ENCODE results near the gene LEFTY2.
A peak's percentile ranks its signal among the peaks of the same experiment; 100 is the strongest.

The LEFTY2 gene

DNA sequence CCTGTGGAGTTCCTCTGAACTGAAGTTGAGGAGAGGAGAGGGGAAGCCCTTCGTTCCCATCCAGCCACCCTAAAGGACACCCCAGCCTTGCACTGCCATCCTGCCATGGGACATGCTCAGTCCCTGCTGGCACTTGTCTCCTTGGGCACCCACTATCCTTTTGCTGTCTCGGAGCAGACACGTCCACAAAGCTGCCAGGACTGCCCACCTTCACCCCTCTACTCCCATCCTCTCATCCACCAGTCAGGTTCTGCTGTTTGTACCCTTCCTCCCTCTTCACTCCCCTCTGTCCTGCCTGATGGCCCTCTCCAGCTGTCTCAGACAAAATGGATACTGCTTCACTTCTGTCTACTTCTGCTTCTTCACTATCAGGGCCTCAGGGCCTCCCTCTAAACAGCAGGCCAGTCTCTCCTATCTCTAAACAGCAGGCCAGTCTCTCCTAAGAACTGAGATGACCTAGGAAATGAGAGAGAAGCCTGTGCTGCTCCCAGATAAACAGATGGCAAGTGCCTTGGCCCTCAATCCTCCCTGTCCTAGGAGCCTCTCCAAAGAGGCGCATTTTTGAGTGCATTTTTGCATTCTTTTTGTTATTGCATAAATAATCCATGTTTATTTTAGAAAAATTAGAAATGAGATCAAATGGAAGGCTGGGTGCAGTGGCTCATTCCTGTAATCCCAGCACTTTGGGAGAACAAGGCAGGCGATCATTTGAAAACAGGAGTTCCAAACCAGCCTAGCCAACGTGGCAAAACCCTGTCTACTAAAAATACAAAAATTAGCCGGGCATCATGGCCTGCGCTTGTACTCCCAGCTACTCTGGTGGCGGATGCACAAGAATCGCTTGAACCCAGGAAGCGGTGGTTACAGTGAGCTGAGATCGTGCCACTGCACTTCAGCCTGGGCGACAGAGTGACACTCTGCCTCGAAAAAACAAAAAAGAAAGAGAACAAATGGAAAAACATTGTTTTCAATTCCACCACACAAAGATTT, 12.5 kb downstream of the LEFTY2 start:
- DNase-seq (ENCODE audit: low read depth, low spot score): no peak
- no peaks in the 10 kb centered on the region for H3K36me3 ChIP-seq (ENCODE audit: control insufficient read depth, insufficient read depth, low read length)
- H3K27me3 ChIP-seq (ENCODE audit: control insufficient read depth, insufficient read depth, low read length): no peaks in the 10 kb centered on the region
- H3K4me1 ChIP-seq (ENCODE audit: control insufficient read depth, insufficient read depth, low read length): no peaks in the 10 kb centered on the region
- no peaks in the 10 kb centered on the region for H3K9me3 ChIP-seq (ENCODE audit: control insufficient read depth, insufficient read depth, low read length)
- H3K27ac ChIP-seq (ENCODE audit: low read length): no peak overlapping the region
- no peak overlapping the region for H3K4me3 ChIP-seq (ENCODE audit: low read length)
- WGBS (ENCODE audit: insufficient coverage, insufficient read length): no CpG with 5 or more reads among the region's 14 CpGs

GRCh38 chr1:225926551-225927113, 14.4 kb downstream of the LEFTY2 start:
- Histone ChIP-seq H3K27me3 (ENCODE audit: control insufficient read depth, insufficient read depth, low read length) (no peaks in the 10 kb centered on the region), H3K27ac (ENCODE audit: low read length) (no peak overlapping the region), H3K9me3 (ENCODE audit: control insufficient read depth, insufficient read depth, low read length) (no peaks in the 10 kb centered on the region), H3K4me3 (ENCODE audit: low read length) (no peak overlapping the region), H3K36me3 (ENCODE audit: control insufficient read depth, insufficient read depth, low read length) (peaks cover 6% of the 10 kb centered on the region), H3K4me1 (ENCODE audit: control insufficient read depth, insufficient read depth, low read length) (no peaks in the 10 kb centered on the region)
- no CpG with 5 or more reads among the region's 3 CpGs for WGBS (ENCODE audit: insufficient coverage, insufficient read length)
- no peak for DNase-seq (ENCODE audit: low read depth, low spot score)

- Histone ChIP-seq H3K4me1 (ENCODE audit: control insufficient read depth, insufficient read depth, low read length) (no peaks in the 10 kb centered on the region), H3K9me3 (ENCODE audit: control insufficient read depth, insufficient read depth, low read length) (no peaks in the 10 kb centered on the region), H3K27ac (ENCODE audit: low read length) (no peak within 1 kb of the TSS), H3K36me3 (ENCODE audit: control insufficient read depth, insufficient read depth, low read length) (peaks cover 20% of the 10 kb centered on the region), H3K27me3 (ENCODE audit: control insufficient read depth, insufficient read depth, low read length) (no peaks in the 10 kb centered on the region), H3K4me3 (ENCODE audit: low read length) (peak within 1 kb of the TSS; percentile 67)
- peak; percentile 87 for DNase-seq (ENCODE audit: low read depth, low spot score)
- WGBS (ENCODE audit: insufficient coverage, insufficient read length): no CpG with 5 or more reads among the region's 80 CpGs
Observed at GRCh38 chr1:225923692-225924555, 17.1 kb downstream of the LEFTY2 start, which contains the start of gene PYCR2. TSS of gene PYCR2 (minus strand) at chr1:225924250. CDS start at chr1:225924110, 140 bp downstream.

DNA sequence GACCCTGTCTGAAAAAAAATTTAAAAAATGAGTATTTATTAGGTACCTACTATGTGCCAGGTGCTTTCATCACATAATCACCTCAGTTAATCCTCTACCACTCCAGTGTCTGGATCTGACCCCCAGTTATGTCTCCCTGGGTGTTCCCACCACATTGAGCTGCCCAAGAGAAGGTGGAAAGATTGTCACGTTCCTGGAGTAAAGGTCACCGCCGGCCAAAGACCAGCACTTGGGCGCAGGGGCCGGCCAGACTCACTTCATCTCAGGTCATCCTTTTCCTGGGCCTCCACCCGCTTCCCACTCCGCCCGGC, 17.7 kb downstream of the LEFTY2 start:
- Histone ChIP-seq H3K36me3 (ENCODE audit: control insufficient read depth, insufficient read depth, low read length) (peaks cover 20% of the 10 kb centered on the region), H3K27ac (ENCODE audit: low read length) (no peak overlapping the region), H3K27me3 (ENCODE audit: control insufficient read depth, insufficient read depth, low read length) (no peaks in the 10 kb centered on the region), H3K4me3 (ENCODE audit: low read length) (peak overlapping the region; percentile 67), H3K9me3 (ENCODE audit: control insufficient read depth, insufficient read depth, low read length) (no peaks in the 10 kb centered on the region), H3K4me1 (ENCODE audit: control insufficient read depth, insufficient read depth, low read length) (no peaks in the 10 kb centered on the region)
- no peak for DNase-seq (ENCODE audit: low read depth, low spot score)
- WGBS (ENCODE audit: insufficient coverage, insufficient read length): no CpG with 5 or more reads among the region's 8 CpGs

DNA sequence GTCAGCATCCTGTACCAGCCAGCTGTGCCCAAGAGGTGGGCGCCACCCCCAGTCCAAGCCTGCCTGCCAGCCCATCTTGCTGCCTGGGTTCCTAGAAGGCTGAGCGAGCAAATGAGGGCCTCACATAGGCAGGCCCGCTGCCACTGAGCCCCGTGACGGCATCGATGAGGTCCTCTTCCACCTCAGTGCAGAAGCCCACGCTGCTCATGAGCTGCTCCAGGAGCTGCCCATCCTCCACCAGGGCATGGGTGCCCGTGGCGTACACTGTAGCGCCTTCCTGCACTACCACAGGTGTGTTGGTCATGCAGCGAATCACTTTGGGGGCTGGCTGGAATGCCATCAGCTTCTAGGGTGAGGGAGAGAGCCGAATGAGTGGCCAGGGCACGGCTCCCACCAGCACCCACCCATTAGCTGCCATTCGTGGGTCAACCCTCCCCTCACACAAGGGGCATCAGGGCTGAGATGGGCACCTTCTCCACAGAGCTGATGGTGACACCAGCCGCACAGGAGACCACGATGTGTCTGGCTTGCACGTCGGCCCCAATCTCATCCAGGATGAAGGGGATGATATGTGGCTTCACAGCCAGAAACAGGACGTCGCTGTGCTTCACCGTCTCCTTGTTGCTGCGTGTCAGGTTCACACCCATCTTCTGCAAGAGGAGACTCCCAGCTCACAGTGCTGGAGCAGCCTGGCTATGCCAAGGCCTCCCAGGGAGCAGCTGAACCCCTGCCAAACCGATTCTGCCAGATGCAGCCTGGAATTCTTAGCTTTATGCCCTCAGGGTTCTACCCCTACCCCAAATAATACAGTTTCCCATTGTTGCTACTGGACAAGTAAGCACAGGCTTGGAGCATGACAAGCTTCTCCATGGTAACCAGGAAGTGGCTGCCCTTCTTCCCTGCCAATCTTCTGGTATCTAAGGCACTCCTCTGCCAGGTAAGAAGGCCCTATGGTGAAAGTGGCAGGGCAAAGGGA, 19.0 kb downstream of the LEFTY2 start:
- H3K4me1 ChIP-seq (ENCODE audit: control insufficient read depth, insufficient read depth, low read length): no peaks in the 10 kb centered on the region
- H3K27me3 ChIP-seq (ENCODE audit: control insufficient read depth, insufficient read depth, low read length): no peaks in the 10 kb centered on the region
- DNase-seq (ENCODE audit: low read depth, low spot score): no peak
- H3K36me3 ChIP-seq (ENCODE audit: control insufficient read depth, insufficient read depth, low read length): peaks cover 20% of the 10 kb centered on the region
- no peak overlapping the region for H3K27ac ChIP-seq (ENCODE audit: low read length)
- no peak overlapping the region for H3K4me3 ChIP-seq (ENCODE audit: low read length)
- WGBS (ENCODE audit: insufficient coverage, insufficient read length): no CpG with 5 or more reads among the region's 23 CpGs
- H3K9me3 ChIP-seq (ENCODE audit: control insufficient read depth, insufficient read depth, low read length): no peaks in the 10 kb centered on the region

- Histone ChIP-seq H3K36me3 (ENCODE audit: control insufficient read depth, insufficient read depth, low read length) (peaks cover 20% of the 10 kb centered on the region), H3K4me3 (ENCODE audit: low read length) (no peak overlapping the region), H3K27me3 (ENCODE audit: control insufficient read depth, insufficient read depth, low read length) (no peaks in the 10 kb centered on the region), H3K9me3 (ENCODE audit: control insufficient read depth, insufficient read depth, low read length) (no peaks in the 10 kb centered on the region), H3K4me1 (ENCODE audit: control insufficient read depth, insufficient read depth, low read length) (no peaks in the 10 kb centered on the region), H3K27ac (ENCODE audit: low read length) (no peak overlapping the region)
- DNase-seq (ENCODE audit: low read depth, low spot score): no peak
- WGBS (ENCODE audit: insufficient coverage, insufficient read length): no CpG with 5 or more reads among the region's 5 CpGs
Observed at GRCh38 chr1:225919906-225920305, 21.1 kb downstream of the LEFTY2 start.

DNA sequence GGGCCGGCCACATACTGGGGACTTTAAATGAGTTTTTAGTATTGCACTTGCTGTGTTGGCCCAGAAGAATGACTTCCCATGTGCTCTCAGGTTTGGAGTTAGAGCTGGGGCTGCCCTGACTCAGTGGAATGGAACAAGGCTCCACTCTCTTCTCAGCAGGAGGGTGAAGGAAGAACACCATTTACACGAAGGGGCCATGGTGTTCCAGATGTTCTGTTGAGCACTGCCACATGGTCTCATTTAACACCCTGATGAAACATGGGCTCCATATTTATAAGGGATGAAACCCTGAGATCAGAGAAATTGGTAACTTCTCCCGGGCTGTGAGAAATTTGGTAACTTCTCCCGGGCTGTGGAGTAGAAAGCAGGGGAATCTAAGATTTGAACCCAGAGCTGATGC, 22.7 kb downstream of the LEFTY2 start:
- WGBS (ENCODE audit: insufficient coverage, insufficient read length): no CpG with 5 or more reads among the region's 4 CpGs
- no peak for DNase-seq (ENCODE audit: low read depth, low spot score)
- Histone ChIP-seq H3K27me3 (ENCODE audit: control insufficient read depth, insufficient read depth, low read length) (no peaks in the 10 kb centered on the region), H3K36me3 (ENCODE audit: control insufficient read depth, insufficient read depth, low read length) (peaks cover 20% of the 10 kb centered on the region), H3K4me1 (ENCODE audit: control insufficient read depth, insufficient read depth, low read length) (no peaks in the 10 kb centered on the region), H3K9me3 (ENCODE audit: control insufficient read depth, insufficient read depth, low read length) (no peaks in the 10 kb centered on the region), H3K4me3 (ENCODE audit: low read length) (no peak overlapping the region), H3K27ac (ENCODE audit: low read length) (no peak overlapping the region)

- Histone ChIP-seq H3K36me3 (ENCODE audit: control insufficient read depth, insufficient read depth, low read length) (peaks cover 20% of the 10 kb centered on the region), H3K27ac (ENCODE audit: low read length) (no peak overlapping the region), H3K27me3 (ENCODE audit: control insufficient read depth, insufficient read depth, low read length) (no peaks in the 10 kb centered on the region), H3K4me3 (ENCODE audit: low read length) (no peak overlapping the region), H3K4me1 (ENCODE audit: control insufficient read depth, insufficient read depth, low read length) (no peaks in the 10 kb centered on the region), H3K9me3 (ENCODE audit: control insufficient read depth, insufficient read depth, low read length) (no peaks in the 10 kb centered on the region)
- no peak for DNase-seq (ENCODE audit: low read depth, low spot score)
- no CpG with 5 or more reads among the region's 5 CpGs for WGBS (ENCODE audit: insufficient coverage, insufficient read length)
Observed at GRCh38 chr1:225917536-225917935, 23.5 kb downstream of the LEFTY2 start.

DNA sequence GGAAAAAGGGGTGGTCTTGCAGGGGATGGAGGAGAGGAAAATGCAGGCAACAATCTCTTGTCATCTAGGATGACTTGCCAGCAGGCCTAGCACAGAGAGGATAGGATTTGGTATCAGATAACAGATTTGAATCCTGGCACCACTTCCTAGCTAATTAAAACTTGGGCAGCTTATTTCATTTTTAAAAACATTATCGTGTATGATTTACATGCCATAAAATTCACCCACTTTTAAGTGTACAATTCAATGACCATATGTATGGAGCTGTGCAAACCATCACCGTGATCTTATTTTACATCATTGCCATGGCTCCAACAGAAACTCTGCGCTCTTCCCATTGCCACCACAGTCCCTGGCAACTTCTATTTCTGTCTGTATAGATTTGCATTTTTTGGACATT, 23.9 kb downstream of the LEFTY2 start:
- H3K36me3 ChIP-seq (ENCODE audit: control insufficient read depth, insufficient read depth, low read length): peaks cover 18% of the 10 kb centered on the region
- no peaks in the 10 kb centered on the region for H3K9me3 ChIP-seq (ENCODE audit: control insufficient read depth, insufficient read depth, low read length)
- no CpG with 5 or more reads among the region's 3 CpGs for WGBS (ENCODE audit: insufficient coverage, insufficient read length)
- no peaks in the 10 kb centered on the region for H3K27me3 ChIP-seq (ENCODE audit: control insufficient read depth, insufficient read depth, low read length)
- H3K27ac ChIP-seq (ENCODE audit: low read length): no peak overlapping the region
- no peaks in the 10 kb centered on the region for H3K4me1 ChIP-seq (ENCODE audit: control insufficient read depth, insufficient read depth, low read length)
- no peak for DNase-seq (ENCODE audit: low read depth, low spot score)
- H3K4me3 ChIP-seq (ENCODE audit: low read length): no peak overlapping the region

Measured in iPS DF 6.9 (cell line).